Stimulated activated CD4-positive, alpha-beta T cell treated with anti-CD3 and anti-CD28 coated beads, TNF-alpha, amount 100 ng/mL, for 48 hours (primary cell): ENCODE measurements around the gene PNLIPRP3.
"Not testable (repeated sequence)": the region's sequence is repeated elsewhere in the genome, so short reads cannot be mapped to it uniquely, and the experiment has no call there.

Experiments
- DNase-seq, 3 donors: peaks; one replicate each; pipeline ENCODE4 v3.0.0-alpha.2; 2020; ENCODE audit warnings: low read depth in 3 of 3

The PNLIPRP3 gene

GRCh38 chr10:116427671-116428070, at the start of gene PNLIPRP3:
Gene PNLIPRP3, plus strand, starts transcription at chr10:116427847. Its CDS starts 166 bp downstream, at chr10:116428013.
- DNase-seq, result no peak

GRCh38 chr10:116382290-116382689, 45.4 kb upstream of the PNLIPRP3 start:
- DNase-seq, result no peak

GRCh38 chr10:116385311-116385710, 42.3 kb upstream of the PNLIPRP3 start:
- no peak for DNase-seq

GRCh38 chr10:116385994-116386809, 41.4 kb upstream of the PNLIPRP3 start:
- DNase-seq, result peak in 1 of 3 donors; percentile 1

- not testable (repeated sequence) for DNase-seq
Measured at GRCh38 chr10:116393246-116393831, 34.3 kb upstream of the PNLIPRP3 start.

- DNase-seq, result no peak
Measured at GRCh38 chr10:116395223-116395985, 32.2 kb upstream of the PNLIPRP3 start.

GRCh38 chr10:116398224-116398623, 29.4 kb upstream of the PNLIPRP3 start:
- no peak for DNase-seq

- DNase-seq, result no peak
Measured at GRCh38 chr10:116402858-116403257, 24.8 kb upstream of the PNLIPRP3 start.

- no peak for DNase-seq
Measured at GRCh38 chr10:116403740-116404250, 23.9 kb upstream of the PNLIPRP3 start.

- no peak for DNase-seq
Measured at GRCh38 chr10:116408719-116409118, 18.9 kb upstream of the PNLIPRP3 start.

- DNase-seq, result no peak
Measured at GRCh38 chr10:116410351-116410750, 17.3 kb upstream of the PNLIPRP3 start.

GRCh38 chr10:116417821-116418220, 9.8 kb upstream of the PNLIPRP3 start:
- DNase-seq, result no peak

GRCh38 chr10:116418389-116418788, 9.3 kb upstream of the PNLIPRP3 start:
- DNase-seq, result no peak

GRCh38 chr10:116421815-116422214, 5.8 kb upstream of the PNLIPRP3 start:
- DNase-seq, result no peak

GRCh38 chr10:116429288-116429977, 1.8 kb downstream of the PNLIPRP3 start:
- DNase-seq, result no peak

GRCh38 chr10:116430288-116430687, 2.6 kb downstream of the PNLIPRP3 start:
- no peak for DNase-seq

GRCh38 chr10:116431598-116431997, 4.0 kb downstream of the PNLIPRP3 start:
- DNase-seq, result no peak

- no peak for DNase-seq
Measured at GRCh38 chr10:116437076-116437692, 9.5 kb downstream of the PNLIPRP3 start.

- DNase-seq, result no peak
Measured at GRCh38 chr10:116440330-116441030, 12.8 kb downstream of the PNLIPRP3 start.

GRCh38 chr10:116444527-116445142, 17.0 kb downstream of the PNLIPRP3 start:
- DNase-seq, result no peak
